Measurements from ENCODE around the gene GALNT13. TPM values are rescaled to one million over a fixed set of nuclear protein-coding genes. Genes with fewer than 3 reads are reported as not detected.

GALNT13 gene
- total and polyA plus RNA-seq, 2 experiments from 2014 or later, result 1.3 to 3.1 TPM

- H3K4me1 ChIP-seq (ENCODE audit: low read depth), result peaks cover 17% of the 10 kb centered on the region
- no peak overlapping the region for H3K4me3 ChIP-seq
- H3K27ac ChIP-seq, result no peak overlapping the region
- no peak for TF ChIP-seq CTCF (IDR thresholded peaks at IDR 0.05; ENCODE audit: low read depth, low read length)
- no peaks in the 10 kb centered on the region for H3K36me3 ChIP-seq
- H3K9me3 ChIP-seq (ENCODE audit: low read depth), result no peaks in the 10 kb centered on the region
- DNase-seq (ENCODE audit: low read depth in 1 of 2, low spot score in 1 of 2), result no peak
- no peaks in the 10 kb centered on the region for H3K27me3 ChIP-seq
Observed at GRCh38 chr2:154228566-154229280, 357.0 kb downstream of the GALNT13 start.

DNA sequence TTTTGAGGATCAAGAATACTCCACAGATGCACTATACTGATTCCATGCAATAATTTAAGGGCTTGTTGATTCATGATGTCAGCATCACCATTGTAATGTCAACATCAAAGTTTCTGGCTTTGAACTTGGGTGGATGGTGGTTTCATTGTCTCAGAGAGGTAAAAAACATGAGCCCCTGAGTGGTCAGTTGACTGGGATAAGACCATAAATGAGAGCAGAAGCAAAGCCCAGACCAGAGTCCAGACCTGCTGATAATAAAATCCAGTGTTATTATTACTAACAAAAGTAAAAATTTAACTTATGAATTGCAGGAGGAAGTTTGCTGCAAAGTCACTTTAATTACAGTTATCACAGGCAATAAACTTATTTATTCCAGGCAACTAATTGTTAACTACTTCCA, 358.2 kb downstream of the GALNT13 start:
- Histone ChIP-seq H3K4me3 (no peak overlapping the region), H3K4me1 (ENCODE audit: low read depth) (peaks cover 17% of the 10 kb centered on the region), H3K27ac (no peak overlapping the region), H3K27me3 (no peaks in the 10 kb centered on the region), H3K9me3 (ENCODE audit: low read depth) (no peaks in the 10 kb centered on the region), H3K36me3 (no peaks in the 10 kb centered on the region)
- TF ChIP-seq CTCF (IDR thresholded peaks at IDR 0.05; ENCODE audit: low read depth, low read length), result no peak
- DNase-seq (ENCODE audit: low read depth in 1 of 2, low spot score in 1 of 2), result no peak

GRCh38 chr2:154231021-154231420, 359.3 kb downstream of the GALNT13 start:
- no peak for DNase-seq (ENCODE audit: low read depth in 1 of 2, low spot score in 1 of 2)
- no peak for TF ChIP-seq CTCF (IDR thresholded peaks at IDR 0.05; ENCODE audit: low read depth, low read length)
- no peaks in the 10 kb centered on the region for H3K27me3 ChIP-seq
- no peak overlapping the region for H3K4me3 ChIP-seq
- H3K36me3 ChIP-seq, result no peaks in the 10 kb centered on the region
- H3K27ac ChIP-seq, result no peak overlapping the region
- H3K9me3 ChIP-seq (ENCODE audit: low read depth), result no peaks in the 10 kb centered on the region
- peaks cover 17% of the 10 kb centered on the region for H3K4me1 ChIP-seq (ENCODE audit: low read depth)

DNA sequence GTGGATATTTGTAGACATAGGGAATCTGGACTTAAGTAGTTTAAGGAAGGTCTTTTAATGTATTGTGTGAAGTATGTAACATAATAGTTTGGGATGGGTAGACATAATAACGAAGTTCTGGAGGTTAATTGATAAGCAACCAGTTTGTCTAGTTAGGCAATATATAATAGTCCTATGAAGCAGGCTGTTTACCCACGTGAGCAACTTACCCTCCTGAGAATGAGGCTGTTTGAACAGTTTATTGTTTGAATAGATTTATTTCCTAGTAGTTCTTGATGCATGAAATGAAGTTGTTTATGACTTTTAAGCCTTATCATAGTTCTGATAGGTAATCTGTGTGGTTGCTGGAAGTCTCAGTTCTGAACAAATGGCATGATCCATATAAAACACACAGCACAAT, 361.5 kb downstream of the GALNT13 start:
- Histone ChIP-seq H3K27ac (no peak overlapping the region), H3K9me3 (ENCODE audit: low read depth) (no peaks in the 10 kb centered on the region), H3K36me3 (no peaks in the 10 kb centered on the region), H3K4me1 (ENCODE audit: low read depth) (peaks cover 17% of the 10 kb centered on the region), H3K27me3 (no peaks in the 10 kb centered on the region), H3K4me3 (no peak overlapping the region)
- TF ChIP-seq CTCF (IDR thresholded peaks at IDR 0.05; ENCODE audit: low read depth, low read length), result no peak
- DNase-seq (ENCODE audit: low read depth in 1 of 2, low spot score in 1 of 2), result no peak

DNA sequence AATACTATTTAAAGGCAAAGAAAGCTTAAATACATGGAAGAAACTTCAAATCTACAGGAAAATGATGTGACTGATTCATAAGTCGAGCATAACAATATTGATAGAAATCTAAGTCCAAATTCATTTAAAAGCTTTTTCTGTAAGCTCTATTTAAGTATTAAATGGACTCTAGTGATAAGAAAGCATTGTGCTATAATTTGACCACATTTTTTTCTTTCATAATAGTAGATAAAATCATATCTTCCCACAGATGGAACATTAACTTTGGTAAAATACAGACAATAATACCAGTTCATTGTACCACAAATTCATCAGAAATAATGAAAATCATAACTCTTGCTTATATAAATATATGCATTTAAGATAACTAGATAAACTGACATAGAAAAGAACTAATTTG, 366.5 kb downstream of the GALNT13 start:
- no peak for DNase-seq (ENCODE audit: low read depth in 1 of 2, low spot score in 1 of 2)
- TF ChIP-seq CTCF (IDR thresholded peaks at IDR 0.05; ENCODE audit: low read depth, low read length), result no peak
- Histone ChIP-seq H3K27me3 (no peaks in the 10 kb centered on the region), H3K9me3 (ENCODE audit: low read depth) (no peaks in the 10 kb centered on the region), H3K36me3 (no peaks in the 10 kb centered on the region), H3K4me1 (ENCODE audit: low read depth) (peaks cover 8% of the 10 kb centered on the region), H3K4me3 (no peak overlapping the region), H3K27ac (no peak overlapping the region)

All from cardiac muscle cell (in vitro differentiated cells and primary cell).